GM12892 (cell line): ENCODE results near the gene CRYGN.

ENCODE experiments used
- POLR2A ChIP-seq: IDR thresholded peaks from 2 replicates; pipeline ENCODE4 v1.6.1; 2011; ENCODE audit warnings: low read depth, low read length, control low read depth
- POLR2AphosphoS5 ChIP-seq: IDR thresholded peaks from 2 replicates; pipeline ENCODE4 v1.6.1; 2011; ENCODE audit warnings: low read depth, low read length, control low read depth

DNA sequence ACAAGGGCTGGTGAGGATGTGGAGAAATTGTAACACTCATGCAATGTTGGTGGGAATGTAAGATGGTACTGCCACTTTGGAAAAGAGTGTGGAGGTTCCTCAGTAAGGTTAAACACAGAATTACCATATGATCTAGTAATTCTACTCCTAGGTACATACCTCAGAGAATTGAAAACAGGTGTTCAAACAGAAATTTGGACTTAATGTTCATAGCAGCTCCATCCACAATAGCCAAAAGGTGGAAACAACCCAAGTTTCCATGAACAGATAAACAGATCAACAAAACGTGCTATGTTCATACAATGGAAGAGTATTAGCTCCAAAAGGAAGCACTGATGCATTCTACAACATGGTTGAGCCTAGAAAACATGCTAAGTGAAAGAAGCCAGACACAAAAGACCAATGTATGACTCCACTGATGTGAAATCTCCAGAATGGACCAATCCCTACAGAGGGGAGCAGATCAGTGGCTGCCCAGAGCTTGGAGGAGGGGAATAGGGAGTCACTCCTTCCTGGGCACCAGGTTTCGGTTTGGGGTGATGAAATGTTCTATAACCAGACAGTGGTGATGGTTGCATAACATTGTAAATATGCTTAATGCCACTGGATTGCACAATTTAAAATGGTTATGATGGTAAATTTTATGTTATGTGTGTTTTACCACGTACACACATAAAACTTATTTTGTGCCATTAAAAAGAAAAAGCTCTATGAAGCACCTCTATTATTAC, 24.4 kb downstream of the CRYGN start:
- no peak for TF ChIP-seq POLR2A
- no peak for TF ChIP-seq POLR2AphosphoS5
